GM18873 (cell line): Measurements from ENCODE around the gene CHSY1.
"Not testable (repeated sequence)": the region's sequence is repeated elsewhere in the genome, so short reads cannot be mapped to it uniquely, and the experiment has no call there.

Source experiments
- ATAC-seq: cut with Tn5 transposase; IDR thresholded peaks from one replicate; pipeline ENCODE4 v1.9.1; 2021; ENCODE audit warnings: mild to moderate bottlenecking, moderate library complexity, moderate number of reproducible peaks; ENCODE audit not compliant: unreplicated experiment, low FRiP score

CHSY1 gene

DNA sequence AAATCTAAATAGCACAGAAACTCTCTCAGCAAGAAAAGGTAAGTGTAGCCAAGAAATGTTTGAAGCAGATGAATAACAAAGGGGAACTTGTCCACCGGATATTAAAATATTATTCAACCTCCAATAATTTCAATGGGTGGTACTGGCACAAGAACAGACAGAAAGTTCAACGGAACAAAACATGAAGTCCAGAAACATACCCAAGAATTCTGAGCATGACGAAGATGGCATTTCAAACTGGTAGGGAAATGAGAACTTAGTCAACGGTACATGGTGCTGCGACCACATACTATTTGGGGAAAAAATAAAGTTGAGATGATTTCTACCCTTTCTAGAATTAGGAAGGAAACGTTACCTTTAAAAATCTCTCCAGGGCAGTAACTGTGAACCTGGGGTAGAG lies 5.5 kb downstream of the CHSY1 start:
- no peak for ATAC-seq

DNA sequence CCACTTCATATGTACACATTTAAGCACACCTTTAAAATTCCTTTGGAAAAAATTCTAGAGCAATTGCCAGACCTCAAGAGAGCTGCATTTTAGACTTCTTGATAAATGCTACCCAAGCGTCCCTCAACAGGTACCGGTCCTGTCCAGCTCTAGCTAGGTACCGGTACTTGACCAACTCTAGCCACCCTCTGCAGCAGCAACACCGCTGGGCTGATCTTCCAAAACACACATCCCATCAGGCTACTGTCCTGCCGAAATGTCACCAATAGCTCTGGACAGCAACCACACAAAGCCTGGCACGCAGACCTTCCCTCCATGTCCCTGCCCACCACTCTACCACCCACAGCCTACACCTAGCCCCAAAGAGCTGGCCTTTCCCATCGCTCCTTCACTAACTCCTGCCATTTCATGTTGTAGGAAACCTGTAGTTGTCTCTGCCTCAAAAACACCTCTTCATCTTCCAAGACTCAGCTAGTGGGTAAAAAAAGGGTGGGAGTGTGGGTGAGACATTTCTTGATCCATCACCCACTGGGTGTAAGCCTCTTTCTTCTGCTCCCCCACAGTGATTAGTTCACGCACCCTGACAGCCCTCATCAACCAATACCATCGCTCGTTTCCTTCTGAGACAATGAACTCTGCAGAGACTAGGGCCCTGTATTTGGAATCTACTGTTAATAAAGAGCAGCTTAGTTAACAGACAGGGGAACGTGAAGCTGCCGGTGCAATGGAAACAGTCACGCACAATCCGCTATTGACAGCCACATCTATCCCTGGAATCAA lies 6.8 kb downstream of the CHSY1 start:
- ATAC-seq: no peak

DNA sequence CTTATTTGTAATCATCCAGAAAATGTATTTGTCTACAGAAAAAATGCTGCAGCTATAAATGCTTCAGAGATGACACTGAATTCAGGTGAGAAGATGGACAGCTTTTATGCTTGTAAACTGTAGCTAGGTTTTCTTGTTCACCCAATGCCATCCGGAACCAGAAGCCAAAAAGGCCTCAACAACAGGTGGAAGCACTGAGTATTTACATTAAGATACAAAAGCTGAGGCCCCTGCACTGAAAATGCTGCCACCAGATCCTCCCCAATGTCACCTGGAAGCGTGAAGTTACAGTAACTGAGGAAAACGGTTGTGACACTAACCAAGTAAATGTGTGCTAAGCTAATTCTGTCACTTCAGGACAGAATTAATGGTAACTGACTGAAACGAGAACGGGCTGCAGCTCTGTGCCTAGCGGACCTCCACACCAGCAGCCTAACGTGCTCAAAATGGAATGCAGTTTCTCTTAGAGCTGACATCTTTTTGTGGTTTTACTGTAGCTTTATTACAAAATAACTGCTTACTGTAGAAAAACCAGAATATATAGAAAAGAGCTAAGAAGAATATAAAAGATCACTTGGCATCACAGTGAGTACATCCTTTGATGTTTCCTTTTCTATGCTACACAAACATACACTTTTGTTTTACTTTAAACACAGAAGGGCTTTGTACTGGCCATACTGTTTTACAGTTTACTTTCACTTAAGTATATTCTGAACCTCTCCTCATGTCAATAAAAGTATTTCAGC lies 7.6 kb downstream of the CHSY1 start:
- no peak for ATAC-seq

DNA sequence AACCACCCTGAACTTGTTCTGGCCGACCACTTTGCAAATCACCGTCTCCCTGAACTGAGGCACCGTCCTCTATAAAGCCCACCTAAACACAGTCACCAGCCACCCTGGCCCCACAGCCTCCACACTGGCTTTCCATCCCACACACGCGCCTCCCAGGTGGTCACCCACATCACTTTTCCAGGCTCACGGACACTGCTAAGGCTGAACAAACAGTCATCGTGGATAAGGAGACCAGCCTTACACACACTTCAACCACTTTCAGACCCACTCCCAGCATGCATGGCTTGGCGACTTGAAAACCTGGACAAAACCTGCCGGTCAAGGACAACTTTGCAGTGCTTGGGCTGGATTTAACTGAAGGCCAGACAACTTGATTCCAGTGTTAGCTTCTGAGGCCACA lies 8.4 kb downstream of the CHSY1 start:
- ATAC-seq: no peak

DNA sequence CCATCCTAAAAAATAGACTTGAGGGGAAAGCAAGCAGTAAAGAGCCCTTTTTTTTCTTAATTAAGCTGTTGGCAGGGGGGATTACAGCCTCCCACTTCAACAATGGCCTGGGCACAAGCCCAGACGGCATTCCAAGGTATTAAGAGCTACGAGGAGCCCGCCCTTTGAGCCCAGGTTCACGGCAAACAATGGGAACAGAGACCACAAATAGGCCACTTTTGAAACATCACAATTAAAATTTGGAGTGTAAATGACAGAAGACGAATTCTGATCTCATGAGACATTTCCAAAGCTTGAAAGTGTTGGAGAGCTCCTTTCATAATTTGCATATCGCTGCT lies 8.9 kb downstream of the CHSY1 start:
- ATAC-seq: no peak

DNA sequence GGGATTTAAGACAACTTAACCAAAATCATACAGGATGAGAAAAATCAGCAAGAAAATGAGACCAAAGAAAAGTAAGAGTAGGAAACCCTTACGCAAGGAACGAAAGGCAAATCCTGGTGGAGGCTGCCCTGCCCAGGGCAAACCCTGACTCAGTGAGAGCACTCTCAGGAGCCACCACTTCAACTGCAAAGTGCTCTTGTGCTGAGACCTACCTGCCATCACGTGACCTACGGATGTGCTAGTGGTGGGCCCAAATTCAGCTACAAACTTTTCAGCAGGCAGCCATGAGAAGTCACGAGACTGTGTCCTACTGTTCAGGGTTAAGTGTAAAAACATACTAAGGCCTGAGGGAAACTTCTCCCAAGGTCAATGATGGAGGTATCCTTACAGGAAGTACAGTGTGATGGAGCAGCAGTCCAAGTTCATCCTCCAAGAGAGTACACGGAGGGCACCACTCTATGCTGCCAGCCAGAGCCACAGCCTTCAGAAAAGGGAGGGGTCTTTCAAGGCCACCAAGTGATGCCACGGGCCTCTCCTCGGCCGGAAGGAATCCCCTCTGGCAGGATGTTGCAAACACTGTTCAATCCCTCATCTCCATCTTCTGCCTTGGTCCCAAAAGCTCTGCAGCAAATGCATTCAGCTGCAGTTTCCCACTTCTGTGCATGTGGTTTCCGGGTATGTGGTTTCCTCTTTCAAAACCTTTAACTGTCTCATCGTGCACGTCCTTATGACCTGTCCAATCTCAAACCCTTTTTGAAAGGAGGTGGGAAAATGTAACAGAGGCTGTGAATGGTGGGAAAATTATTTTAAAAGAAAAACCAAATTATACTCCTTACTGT lies 9.5 kb downstream of the CHSY1 start:
- peak; percentile 79 for ATAC-seq

DNA sequence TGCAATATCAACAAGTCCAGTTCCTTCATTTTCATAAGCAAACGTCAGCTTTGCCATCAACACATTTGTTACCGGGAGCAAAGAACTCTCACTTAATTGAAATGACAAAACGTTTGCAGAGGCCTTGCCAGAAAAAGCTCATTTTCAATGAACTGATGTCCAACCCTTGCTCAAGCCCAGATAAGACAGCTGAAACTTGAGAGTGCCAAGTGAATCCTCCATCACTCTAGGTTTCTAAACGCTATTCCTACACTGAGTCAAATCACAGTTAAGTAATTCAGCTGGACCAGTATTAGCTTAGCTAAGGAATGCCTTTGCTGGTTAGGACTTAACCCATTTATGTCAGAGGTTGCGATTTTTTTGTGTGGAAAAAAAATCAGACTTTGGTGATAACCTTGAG lies 11.5 kb downstream of the CHSY1 start:
- ATAC-seq: no peak

DNA sequence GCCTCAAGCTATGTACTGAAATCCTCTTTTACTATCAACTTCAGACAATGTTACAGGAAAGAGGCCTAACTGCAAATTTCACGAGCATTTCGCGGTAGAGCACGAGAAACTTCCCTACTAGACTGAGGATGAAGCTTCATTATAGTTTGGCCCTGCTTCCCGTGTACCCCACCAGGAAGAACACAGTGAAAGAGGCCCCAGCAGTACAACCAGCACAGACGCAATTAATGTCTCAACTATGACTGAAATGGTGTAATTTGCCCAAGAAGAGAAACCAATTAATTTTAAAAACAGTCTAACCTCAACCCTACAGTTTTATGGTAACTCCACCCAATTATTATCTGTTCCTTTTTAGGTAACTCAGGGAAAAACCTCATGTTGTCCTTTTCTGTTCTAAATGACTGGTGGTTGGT lies 12.1 kb downstream of the CHSY1 start:
- ATAC-seq: no peak

DNA sequence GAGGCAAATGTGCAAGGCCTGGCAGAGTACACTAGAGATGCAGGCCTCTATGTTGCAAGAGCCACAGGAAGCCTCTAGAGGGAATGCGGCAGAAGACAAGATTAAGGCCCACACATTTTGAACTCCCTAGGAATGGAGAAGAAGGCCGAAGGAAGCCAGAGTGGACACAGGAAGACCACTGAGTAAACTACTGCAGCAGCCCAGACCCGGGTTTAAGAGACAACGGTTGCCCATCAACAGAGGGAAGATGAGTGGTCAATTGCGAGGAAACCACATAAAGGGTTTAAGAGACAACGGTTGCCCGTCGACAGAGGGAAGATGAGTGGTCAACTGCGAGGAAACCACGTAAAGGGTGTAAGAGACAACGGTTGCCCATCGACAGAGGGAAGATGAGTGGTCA lies 14.6 kb downstream of the CHSY1 start:
- ATAC-seq: no peak

DNA sequence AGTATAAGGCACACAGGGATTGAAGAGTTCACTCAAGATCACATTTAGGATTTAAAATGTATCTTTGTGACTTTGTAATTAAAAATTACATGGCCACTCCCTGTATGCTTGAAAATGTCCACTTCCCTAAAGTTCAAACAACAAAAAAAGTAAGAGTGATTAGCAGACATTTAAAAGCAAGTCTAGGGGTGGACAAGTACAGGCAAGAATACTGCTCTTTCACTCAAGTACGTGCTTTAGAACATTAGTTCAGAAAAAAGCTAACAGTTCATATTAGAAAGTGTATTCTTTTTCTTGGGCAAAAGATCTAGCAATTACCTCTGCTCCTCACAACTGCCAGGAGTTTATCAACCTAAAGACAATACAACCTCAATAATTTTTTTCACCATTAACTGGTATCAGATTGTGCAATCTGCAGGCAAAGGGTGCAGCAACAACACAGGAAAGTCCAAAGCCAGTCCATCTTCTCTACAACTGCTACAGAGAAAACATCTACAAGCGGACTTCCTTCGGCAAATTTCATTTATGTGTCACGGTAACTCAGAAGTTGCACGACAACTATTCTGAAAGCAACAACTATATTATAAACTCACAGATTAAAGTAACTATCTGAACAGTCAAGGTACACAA lies 18.1 kb downstream of the CHSY1 start:
- no peak for ATAC-seq

DNA sequence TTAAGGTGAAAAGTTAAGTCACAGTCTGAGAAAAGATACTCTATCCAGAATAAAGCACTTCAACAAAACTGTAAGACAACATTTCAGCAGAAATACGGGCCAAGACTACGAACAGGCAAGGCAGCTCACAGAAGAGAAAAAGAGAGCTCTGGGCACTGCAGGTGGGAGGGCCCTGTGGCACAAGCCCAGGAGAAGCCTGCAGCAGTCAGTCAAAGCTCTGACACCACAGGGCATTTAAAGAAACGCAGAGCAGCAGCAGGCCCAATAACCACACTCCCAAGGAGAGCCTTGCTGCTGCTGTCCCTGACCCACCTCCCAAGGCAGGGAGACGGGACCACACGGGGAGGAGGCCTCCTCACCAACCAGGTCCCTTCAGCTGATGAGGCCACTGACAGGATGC lies 19.2 kb downstream of the CHSY1 start:
- ATAC-seq: no peak

DNA sequence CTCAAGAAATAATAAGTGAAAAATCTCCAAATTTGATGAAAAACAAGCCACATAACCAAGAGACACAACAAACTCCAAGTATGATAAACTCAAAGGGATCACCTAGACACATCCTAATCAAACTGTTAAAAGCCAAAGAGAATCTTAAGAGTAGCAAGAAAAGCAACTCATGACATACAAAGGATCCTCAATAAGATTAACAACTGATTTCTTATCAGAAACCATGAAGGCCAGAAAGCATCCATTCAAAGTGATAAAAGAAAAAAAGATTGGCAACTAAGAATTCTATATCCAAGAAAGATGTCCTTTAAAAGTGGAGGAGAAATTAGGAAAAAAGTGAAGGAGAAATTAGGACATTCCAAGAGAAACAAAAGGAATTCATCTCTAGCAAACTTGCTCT lies 23.5 kb downstream of the CHSY1 start:
- ATAC-seq: no peak

DNA sequence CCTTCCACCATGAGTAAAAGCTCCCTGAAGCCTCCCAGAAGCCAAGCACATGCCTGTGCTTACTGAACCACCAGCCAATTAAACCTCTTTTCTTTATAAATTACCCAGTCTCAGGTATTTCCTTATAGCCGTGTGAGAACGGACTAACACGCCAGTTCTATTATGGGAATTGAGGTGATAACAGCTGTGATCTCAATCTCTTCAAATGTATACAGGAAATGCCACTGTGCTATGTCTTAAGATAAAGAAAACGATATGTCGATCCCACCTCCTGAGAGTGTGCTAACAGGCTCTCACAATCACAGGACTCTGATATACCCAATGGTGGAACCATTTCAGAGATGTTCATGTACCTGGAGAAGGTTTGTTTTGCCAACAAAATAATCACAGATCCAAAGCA lies 26.2 kb downstream of the CHSY1 start:
- no peak for ATAC-seq

DNA sequence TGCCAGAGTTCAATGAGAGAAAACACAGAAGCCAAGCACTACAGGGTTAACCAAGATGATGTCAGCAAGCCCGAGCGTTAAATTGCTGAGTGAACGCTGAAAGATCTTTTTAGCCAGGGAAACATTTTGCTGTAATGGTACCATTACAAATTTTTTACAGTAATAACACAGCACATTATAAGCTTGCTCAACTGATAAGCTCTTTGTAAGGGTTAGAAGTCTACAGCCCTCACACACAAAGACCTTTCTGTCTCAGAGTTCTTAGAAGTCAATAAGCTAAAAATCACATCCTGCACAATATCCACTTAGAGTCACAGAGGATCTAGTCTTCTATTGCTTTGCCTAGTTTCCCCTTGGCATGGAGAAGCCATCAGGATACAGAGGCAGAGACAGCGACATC lies 29.9 kb downstream of the CHSY1 start:
- ATAC-seq: no peak

DNA sequence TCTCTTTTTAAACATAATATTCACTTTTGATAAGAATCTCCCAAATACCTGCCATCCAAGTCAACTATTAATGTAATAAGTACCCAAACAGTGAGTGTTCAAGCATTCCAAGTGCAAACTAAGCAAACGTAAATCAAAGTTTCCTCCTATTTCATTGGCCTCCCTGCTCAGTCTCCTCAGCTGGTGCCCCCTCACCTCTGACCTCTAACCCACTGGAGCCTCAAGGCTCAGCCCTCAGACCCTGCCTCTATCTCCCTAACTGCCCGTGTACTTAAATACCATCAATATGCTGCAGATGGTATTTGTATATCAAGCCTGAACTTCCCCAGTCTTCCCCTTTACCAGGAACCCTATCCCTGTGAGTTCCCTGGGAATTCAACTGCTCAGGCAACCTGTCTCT lies 31.8 kb downstream of the CHSY1 start:
- ATAC-seq: no peak

DNA sequence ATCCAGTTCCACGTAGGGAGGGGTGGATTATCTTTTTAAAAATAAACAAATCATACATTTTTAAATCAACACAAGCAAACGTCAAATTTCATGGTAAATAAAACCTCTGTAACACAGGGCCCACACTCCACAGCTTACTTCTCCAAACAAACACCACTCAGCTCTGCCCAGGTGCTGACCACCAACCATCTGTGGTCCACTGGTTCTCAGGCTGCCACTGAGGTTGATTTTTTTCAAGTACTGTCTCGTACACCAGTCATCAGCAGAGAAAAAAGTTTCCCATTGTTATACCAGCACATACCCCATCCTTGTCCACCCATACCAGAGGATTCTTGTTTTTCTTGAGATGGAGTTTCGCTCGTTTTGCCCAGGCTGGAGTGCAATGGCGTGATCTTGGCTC lies 32.4 kb downstream of the CHSY1 start:
- no peak for ATAC-seq

DNA sequence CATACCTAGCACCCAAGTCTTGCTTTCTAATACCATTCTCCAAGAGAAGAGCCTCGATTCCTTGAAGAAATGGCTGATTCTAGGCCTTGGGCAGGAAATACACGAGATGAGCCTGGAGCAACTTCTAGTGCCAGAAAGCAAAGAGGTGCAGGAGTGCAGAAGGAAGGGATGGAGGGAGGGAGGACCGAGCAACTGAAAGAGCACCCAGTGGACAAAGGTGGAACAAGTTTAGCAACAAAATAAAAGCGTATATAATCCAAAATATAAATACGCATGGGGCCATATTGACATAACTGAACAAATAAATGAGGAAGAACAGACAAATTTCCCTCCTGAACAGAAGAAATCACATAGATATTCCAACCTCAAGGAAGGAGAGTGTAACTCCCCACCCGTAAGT lies 34.4 kb downstream of the CHSY1 start:
- ATAC-seq: no peak

DNA sequence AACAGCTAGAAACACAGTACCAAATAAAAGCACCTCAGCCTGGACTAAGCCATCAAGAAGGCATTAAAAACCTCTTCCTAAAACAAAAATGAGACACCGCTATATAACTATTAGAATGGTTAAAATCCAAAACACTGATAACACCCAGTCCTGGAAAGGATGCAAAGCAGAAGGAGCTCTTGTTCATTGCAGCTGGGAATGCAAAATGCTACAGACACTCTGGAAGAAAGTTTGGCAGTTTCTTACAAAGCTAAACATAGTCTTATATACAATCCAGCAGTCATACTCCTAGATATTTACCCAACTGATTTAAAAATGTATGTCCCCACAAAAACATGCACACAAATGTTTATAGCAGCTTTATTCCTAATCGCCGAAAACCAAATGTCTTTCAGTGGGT lies 35.7 kb downstream of the CHSY1 start:
- no peak for ATAC-seq

DNA sequence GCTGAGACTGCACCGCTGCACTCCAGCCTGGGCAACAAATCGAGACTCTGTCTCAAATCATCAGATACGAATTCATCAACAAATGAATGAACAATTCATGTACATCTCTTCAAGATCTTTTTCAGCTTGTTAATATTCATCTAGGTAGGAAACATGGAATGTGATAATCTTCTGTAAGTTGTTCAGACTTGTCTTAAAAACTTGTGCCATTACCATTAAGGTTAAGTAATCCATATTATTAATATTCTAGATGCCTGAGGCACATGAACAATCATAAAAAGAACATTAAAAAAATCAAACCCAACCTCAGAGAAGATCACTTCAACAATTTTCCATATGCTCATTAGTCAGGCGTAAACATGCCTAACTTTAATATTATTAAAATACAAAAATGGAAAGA lies 36.2 kb downstream of the CHSY1 start:
- ATAC-seq: no peak

DNA sequence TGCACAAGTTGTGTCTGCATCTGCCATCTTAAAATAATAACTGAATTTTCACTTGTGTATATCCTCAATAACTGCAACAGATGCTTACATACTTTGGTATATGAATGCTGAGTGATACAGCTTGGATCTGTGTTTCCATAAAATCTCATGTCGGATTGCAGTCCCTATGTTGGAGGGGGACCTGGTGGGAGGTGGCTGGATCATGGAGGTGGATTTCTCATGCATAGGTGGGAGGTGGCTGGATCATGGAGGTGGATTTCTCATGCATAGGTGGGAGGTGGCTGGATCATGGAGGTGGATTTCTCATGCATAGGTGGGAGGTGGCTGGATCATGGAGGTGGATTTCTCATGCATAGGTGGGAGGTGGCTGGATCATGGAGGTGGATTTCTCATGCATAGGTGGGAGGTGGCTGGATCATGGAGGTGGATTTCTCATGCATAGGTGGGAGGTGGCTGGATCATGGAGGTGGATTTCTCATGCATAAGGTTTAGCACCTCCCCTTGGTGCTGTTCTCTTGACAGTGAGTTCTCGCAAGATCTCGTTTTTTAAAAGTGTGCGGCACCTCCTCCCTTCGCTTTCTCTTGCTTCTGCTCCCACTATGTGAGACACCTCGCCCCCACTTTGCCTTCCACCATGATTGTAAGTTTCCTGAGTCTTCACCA lies 37.3 kb downstream of the CHSY1 start:
- ATAC-seq: not testable (repeated sequence)
